ENCODE data around the gene DNAJA2.
"Not testable (repeated sequence)": the region's sequence is repeated elsewhere in the genome, so short reads cannot be mapped to it uniquely, and the experiment has no call there.

The DNAJA2 gene

GRCh38 chr16:46975165-46975564 lies 1.7 kb upstream of the DNAJA2 start:
- no peak for DNase-seq (ENCODE audit: low spot score)

GRCh38 chr16:46974352-46974751 lies 878 bp upstream of the DNAJA2 start:
- peak; percentile 5 for DNase-seq (ENCODE audit: low spot score)

- DNase-seq (ENCODE audit: low spot score) = no peak
These were observed 486 bp upstream of the DNAJA2 start for GRCh38 chr16:46973996-46974324.

DNA sequence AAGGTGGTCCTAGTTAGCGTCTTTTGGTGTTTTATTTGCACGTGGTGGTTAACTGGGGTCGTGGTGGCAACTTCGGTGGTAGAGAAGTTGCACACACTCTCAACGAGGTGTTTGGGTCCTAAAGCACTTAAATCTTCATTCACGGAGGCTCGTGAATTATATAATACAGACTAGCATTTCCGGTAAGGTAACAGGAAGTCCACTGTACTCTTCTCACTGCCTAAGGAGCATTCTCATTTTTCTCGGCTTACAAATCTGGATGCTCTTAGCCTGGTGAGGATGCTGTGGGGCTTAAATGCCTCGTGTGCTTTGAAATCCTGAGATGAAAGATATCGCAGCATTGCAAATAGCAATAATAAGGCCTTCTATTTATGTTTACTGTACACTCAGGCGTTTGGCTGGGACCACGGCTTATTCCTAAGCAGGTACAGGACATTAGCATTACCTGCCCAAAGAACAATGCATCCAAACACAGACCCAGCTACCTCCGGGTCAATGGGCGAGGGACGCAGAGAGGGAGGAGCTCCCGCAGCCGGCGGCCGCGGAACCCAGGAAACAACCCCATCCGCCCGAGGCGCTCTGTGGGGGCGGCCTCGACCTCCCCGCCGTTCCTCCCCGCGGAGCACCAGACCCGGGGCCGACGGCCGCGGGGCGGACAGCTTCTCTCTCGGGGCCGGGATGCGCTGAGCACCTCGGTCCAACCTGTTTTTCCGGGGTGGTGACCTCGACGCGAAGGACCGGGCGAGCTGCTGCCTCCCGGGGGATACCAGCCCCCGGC lies 856 bp downstream of the DNAJA2 start:
- peak; percentile 5 for DNase-seq (ENCODE audit: low spot score)

DNA sequence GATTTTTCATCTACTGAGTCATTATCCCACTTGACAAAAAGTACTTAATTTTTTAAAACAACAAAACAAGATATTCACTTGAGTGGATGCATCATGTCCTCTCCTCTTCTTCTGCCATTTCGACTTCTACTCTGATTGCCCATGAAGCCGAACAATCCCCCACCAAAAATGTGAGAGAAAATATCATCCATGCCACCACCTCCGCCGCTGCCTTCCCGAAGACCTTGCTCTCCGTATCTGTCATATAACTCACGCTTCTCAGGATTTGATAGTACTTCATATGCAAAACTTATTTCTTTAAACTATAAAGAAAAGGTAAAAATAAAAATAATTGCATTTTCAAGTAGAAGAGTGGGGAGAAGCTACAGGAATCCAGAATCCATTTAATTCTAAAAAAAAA lies 2.2 kb downstream of the DNAJA2 start:
- DNase-seq (ENCODE audit: low spot score) = no peak

- DNase-seq (ENCODE audit: low spot score) = peak; percentile 14
These were observed 3.4 kb downstream of the DNAJA2 start for GRCh38 chr16:46970089-46970488.

- no peak for DNase-seq (ENCODE audit: low spot score)
These were observed 5.4 kb downstream of the DNAJA2 start for GRCh38 chr16:46968063-46968435.

- DNase-seq (ENCODE audit: low spot score) = no peak
These were observed 10.8 kb downstream of the DNAJA2 start for GRCh38 chr16:46962629-46963028.

DNA sequence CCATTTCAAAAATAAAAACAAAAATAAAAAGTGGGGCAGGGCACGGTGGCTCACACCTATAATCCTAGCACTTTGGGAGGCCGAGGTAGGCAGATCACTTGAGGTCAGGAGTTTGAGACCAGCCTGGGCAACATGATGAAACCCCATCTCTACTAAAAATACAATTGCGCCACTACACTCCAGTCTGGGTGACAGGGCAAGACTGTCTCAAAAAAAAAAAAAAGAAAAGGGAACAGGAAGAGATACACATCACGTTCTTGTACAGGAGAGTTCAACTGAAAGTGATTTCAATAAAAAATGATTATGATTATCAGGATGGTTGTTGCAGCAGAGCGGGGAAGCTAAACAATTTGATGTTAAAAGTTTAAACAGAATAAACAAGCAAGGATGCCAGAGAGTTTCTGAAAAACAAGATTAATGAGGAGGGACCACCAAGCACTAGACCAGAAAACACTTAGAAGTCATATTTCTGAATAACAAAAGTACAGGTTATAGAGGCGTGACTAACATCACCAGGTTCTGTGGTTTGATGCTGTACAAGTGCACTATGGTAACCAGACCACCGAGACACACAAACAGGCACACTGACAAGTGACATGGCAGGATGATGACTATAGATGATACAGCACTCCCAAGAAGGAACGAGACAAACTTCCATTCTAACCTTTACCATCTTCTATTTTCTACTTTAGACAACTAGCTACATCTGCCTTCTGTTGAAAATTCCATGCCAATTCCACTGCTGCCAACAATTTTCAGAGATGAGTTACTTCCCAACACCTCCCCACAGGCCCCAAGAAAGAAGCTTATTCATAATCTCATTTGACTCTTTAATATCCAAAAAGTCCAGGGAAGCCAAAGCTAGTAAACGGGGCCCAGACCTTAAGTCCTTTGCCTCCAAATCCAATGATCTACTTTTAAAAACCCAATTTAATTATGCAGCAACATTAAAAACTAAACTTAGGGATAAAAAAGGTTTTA lies 11.8 kb downstream of the DNAJA2 start:
- DNase-seq (ENCODE audit: low spot score) = no peak

- no peak for DNase-seq (ENCODE audit: low spot score)
These were observed 18.9 kb downstream of the DNAJA2 start for GRCh38 chr16:46954562-46954961.

- DNase-seq (ENCODE audit: low spot score) = no peak
These were observed 23.5 kb downstream of the DNAJA2 start for GRCh38 chr16:46950009-46950408.

DNA sequence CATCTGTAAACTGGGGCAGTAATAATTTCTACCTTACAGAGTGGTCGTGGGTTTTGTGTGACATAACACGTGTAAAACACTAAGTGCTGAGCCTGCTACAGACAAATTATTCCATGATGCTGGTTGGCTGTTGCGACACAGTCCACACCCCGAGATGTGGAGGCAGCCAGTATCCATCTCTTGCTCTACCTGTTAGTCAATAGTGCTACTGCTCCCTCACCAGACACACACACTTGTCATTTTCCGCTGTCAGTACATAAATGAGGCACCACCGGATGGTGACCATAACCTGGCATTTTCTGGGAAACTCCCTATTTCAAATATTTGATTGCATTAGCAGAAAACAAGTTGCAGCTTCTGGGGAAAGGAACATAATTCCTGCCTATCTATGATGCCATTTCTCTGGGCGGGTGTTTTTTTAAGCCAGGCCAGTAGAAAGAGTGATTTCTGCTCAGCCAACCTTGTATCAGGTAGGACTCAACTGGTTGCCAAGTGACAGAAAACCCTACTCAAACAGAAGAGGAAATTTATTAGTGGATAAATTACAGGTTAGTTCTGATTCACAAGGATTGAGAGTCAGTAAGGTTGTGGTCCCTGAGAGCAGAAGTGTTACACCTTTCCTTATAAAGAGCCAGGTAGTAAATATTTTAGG lies 24.1 kb downstream of the DNAJA2 start:
- DNase-seq (ENCODE audit: low spot score) = no peak

DNA sequence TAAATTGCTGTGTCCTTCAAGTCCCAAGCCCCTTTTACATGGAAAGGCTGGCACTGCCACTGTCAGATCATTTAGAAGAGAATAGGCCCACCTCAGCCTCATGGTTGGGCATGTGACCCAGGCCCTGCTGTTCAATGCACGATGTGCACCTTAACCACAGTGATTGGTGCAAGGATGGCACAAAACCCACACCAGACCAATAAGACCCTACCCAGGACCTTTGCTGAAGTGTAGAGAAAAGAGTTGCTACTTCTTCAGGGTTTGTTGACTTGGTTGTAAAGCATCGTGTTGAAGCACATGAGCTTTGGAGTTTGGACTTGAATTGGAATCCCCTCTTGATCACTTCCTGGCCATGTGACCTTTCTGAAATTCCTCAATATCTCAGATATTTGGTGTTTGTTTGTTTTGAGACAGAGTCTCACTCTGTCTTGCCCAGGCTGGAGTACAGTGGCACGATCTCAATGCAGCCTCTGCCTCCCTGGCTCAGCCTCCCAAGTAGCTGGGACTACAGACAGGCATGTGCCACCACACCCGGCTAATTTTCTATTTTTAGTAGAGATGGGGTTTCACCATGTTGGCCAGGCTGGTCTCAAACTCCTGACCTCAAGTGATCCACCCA lies 24.8 kb downstream of the DNAJA2 start:
- DNase-seq (ENCODE audit: low spot score) = no peak

DNA sequence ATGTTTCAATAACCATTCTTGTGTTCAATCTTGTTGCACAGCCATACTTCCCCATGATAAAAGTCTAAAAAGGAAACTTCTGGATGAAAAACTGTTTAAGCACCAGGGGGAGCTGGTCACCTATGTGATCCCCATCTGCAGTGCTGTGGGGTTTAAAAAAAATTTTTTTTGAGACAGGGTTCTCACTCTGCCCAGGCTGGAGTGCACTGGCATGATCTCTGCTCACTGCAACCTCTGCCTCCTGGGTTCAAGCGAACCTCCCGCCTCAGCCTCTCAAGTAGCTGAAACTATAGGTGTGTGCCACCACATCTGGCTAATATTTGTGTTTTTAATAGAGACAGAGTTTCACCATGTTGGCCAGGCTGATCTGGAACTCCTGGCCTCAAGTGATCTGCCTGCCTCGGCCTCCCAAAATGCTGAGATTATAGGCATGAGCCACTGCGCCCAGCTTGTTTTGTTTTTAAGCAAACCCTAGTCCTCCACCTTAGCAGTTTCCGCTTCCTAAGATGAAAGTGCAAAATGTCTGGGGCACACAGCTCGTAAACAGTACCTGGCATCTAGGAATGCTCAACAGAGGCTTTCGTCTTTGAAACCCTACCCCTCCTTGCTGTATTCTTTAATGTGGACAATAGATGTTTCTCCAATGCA lies 25.4 kb downstream of the DNAJA2 start:
- no peak for DNase-seq (ENCODE audit: low spot score)

- not testable (repeated sequence) for DNase-seq (ENCODE audit: low spot score)
These were observed 28.8 kb downstream of the DNAJA2 start for GRCh38 chr16:46944713-46945112.

DNA sequence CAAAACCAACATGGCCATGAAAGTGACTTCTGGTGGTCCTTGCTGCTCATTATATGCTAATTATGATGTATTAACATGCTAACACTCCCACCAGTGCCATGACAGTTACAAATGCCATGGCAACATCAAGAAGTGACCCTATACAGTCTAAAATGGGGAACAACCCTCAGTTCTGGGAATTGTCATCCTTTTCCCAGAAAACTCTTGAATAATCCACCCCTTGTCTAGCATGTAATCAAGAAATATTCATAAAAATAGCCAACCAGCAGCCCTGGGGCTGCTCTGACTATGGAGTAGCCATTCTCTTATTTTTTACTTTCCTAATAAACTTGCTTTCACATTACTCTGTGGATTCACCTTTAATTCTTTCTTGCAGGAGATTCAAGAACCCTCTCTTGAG lies 35.9 kb downstream of the DNAJA2 start:
- no peak for DNase-seq (ENCODE audit: low spot score)

GRCh38 chr16:46932802-46933201 lies 40.7 kb downstream of the DNAJA2 start:
- DNase-seq (ENCODE audit: low spot score) = no peak

- DNase-seq (ENCODE audit: low spot score) = no peak
These were observed 42.6 kb downstream of the DNAJA2 start for GRCh38 chr16:46930861-46931260.

DNA sequence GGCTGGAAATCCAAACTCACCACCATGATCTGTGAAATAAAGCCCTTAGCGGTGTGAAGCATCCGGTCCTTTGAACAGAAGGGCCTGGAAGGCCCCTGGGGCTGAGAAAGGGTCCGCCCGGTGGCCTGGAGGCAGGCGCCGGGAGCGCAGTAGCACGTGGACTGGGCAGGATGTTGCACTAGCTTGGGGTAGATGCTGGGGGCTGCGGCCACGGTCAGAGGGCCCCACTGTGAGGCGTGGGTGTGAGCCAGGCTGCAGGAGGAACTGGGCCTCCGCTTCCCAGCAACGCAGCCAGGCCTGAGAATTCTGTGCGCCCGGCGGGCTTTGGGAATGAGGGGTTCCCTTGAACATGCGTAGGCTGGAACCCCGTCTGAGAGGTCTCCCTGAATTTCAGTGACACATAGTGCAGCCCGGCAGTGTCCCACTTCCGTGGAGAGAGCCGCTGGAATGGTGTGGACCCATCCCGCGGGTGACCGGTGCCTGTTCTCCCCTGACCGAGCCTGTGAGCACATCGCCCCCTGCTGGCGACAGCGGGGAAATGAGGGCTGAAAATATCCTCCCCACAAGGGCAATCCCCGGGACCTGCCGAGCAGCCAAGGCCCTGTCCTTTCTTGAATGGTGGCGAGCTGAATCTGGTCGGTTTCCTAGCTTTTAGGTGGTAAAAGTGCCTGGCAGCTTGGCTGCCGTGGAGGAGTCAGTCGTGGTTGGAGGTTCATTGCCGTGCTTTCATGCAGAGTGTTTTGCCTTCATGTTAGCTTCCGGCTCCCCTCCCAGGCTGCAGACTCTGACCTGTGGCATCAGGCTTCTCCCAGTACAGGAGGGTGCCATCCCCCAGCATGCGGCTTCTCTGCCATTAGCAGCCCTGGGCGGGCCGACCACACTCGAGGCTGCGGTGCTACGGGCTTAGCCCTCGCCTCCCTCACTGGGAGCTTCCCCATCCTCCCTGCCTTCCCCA lies 43.8 kb downstream of the DNAJA2 start:
- peak; percentile 70 for DNase-seq (ENCODE audit: low spot score)

- no peak for DNase-seq (ENCODE audit: low spot score)
These were observed 44.7 kb downstream of the DNAJA2 start for GRCh38 chr16:46928811-46929210.

DNA sequence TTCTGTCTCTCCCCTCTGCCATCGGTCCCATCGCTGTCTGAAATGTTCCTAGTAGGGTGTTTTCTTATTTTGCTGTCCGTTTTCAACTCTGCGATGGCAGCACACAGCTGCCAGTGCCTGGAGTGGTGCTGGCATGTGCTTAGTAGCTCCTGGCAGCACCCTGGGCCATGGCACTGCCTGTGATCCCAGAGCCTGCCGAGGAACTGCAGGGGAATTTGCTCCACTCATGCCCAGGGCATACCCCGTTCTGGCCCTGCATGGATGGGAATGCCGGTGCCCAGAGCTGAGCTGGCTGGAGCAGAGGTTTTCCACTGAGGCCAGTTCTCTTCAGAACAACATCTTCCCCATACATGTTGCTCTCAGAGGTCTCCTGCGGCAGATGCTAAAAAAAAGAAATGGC lies 46.2 kb downstream of the DNAJA2 start:
- DNase-seq (ENCODE audit: low spot score) = no peak

All from globus pallidus (tissue), 1 donor.